Effector CD8-positive, alpha-beta T cell (primary cell): ENCODE results near the gene RIPK4.
"Not testable (repeated sequence)": the region's sequence is repeated elsewhere in the genome, so short reads cannot be mapped to it uniquely, and the experiment has no call there.

Experiments used
- DNase-seq: peaks from one replicate; lab custom pipeline; 2025; lab: John Stamatoyannopoulos, UW

The RIPK4 gene

DNA sequence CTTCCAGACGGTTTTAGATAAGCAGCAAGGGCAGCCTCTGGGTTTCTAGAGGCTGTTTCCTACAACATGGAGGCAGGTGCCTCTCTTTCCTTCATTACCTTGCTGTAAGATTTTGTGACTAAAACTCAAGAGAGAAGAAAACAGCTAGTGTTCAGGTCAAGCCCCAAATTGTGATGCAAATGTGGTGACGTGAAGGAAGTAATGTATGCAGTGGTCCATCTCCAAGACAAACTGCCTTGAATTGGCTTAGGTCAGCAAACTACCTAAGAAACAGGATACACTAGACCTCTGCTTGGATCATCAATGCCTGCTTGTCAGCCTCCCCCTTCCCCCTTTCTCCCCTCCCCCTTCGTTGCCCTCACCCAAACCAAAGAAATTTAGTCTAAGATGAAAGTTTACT is 28.9 kb upstream of the RIPK4 start:
- no peak for DNase-seq

GRCh38 chr21:41794600-41794999 is 27.7 kb upstream of the RIPK4 start:
- DNase-seq = no peak

DNA sequence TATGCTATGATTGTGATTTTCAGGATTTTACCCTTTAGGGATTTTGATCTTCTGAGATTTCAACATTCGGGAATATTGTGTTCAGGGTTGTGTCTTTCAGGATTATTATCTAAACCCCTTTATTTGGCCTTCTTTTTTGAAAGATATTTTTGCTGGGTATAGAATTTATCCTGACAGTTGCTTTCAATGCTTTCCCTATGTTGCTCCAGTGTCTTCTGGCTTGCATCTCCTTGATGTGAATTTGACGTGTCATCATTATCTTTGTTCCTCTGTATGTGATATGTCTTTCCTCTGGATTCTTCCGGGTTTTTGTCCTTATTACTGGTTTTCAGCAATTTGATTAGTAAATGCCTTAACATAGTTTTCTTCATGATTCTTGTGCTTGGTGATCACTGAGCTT is 25.9 kb upstream of the RIPK4 start:
- DNase-seq = no peak

DNA sequence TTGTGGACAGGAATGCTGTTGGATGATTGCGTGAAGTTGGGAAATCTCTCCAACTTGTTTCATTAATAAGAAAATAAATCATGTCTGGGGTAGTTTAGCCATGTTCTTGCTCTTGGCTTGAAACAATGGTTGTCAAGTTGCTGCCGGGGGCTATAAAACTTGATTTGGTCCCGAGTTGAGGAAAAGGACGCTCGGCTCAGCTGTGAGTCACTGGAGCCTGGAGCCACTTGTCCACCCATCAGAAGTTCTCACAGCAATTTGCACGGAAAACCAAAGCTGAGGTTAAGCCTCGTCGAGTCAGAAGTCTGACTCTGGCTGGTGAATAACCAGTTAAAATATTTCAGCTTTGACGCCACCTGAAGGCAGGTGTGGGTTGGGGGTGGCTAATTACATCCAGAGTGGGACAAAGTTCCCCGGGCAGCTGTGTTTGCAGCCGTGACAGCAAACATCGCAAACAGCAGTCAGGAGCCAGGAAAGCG is 19.7 kb upstream of the RIPK4 start:
- no peak for DNase-seq

GRCh38 chr21:41785262-41785661 is 18.4 kb upstream of the RIPK4 start:
- DNase-seq = not testable (repeated sequence)

GRCh38 chr21:41784456-41785102 is 17.7 kb upstream of the RIPK4 start:
- DNase-seq = no peak

DNA sequence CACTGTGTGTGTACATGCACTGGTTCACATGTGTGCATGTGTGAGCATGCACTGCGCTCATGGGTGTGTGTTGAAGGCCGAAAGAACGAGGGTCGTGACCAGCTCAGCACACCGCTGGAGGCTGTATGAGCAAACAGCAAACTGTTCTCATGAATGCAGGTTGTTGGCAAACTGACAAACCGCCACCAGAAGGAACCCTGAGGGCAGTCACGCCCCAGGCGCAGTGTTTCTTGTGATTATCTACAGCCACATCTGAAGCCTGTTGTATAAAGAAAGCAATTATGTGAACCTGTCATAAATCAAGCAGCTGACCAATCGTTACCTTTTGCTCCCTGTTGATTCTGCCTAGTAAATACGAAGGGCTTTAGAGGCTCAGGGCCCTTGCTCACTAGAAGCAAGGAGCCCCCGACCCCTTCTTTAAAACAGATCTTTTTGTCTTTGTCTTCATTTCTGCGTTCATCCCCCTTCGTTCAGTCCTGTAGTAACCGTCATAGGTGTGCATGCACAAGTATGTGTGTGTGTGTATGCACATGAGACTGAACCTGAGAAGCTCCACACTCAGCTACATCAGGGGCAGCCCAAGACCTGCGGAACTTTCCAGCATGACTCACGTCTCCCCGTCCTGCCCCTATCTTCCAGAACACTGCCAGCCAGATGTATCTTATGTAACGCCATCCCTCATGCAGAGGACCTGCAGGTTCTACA is 16.8 kb upstream of the RIPK4 start:
- DNase-seq = no peak

GRCh38 chr21:41781050-41781410 is 14.2 kb upstream of the RIPK4 start:
- no peak for DNase-seq

- no peak for DNase-seq
Measured at GRCh38 chr21:41780337-41781049, 13.6 kb upstream of the RIPK4 start.

GRCh38 chr21:41779659-41780058 is 12.8 kb upstream of the RIPK4 start:
- DNase-seq = no peak

GRCh38 chr21:41778930-41779600 is 12.2 kb upstream of the RIPK4 start:
- DNase-seq = no peak

GRCh38 chr21:41777951-41778815 is 11.3 kb upstream of the RIPK4 start:
- no peak for DNase-seq

DNA sequence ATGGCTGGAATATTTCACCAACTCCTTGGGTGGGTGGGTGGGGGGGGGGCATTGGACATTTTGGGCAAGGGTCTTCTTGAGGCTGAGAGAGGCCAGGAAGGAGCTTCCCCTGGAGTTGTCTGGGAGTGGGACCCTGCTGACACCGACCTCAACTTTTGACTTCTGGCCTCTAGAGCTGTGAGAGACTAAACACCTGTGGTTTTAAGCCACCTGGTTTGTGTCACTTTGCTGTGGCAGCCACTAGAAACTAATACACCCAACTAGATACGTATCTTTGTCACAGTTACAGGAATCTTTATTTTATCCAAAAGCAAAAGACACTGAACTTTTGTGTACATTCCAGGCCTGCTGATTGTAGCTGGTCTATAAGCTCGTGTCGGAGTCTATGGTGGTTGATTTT is 9.9 kb upstream of the RIPK4 start:
- no peak for DNase-seq

DNA sequence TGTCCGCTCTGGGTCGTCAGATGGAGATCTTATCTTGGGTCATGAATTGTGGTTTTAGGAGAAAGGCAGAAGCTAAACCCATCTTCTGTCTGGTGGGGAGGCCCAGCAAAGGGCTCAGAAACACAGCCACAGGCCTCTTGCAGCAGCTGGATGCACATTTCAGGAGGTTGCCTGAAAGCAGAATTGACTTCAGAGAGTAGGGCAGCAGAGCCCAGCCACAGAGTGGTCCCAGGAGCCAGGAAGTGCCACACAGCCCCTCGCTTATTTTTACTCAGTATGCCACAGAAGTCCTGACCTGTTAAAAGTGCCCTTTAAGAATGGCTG is 8.3 kb upstream of the RIPK4 start:
- DNase-seq = no peak

GRCh38 chr21:41774467-41775148 is 7.8 kb upstream of the RIPK4 start:
- no peak for DNase-seq

DNA sequence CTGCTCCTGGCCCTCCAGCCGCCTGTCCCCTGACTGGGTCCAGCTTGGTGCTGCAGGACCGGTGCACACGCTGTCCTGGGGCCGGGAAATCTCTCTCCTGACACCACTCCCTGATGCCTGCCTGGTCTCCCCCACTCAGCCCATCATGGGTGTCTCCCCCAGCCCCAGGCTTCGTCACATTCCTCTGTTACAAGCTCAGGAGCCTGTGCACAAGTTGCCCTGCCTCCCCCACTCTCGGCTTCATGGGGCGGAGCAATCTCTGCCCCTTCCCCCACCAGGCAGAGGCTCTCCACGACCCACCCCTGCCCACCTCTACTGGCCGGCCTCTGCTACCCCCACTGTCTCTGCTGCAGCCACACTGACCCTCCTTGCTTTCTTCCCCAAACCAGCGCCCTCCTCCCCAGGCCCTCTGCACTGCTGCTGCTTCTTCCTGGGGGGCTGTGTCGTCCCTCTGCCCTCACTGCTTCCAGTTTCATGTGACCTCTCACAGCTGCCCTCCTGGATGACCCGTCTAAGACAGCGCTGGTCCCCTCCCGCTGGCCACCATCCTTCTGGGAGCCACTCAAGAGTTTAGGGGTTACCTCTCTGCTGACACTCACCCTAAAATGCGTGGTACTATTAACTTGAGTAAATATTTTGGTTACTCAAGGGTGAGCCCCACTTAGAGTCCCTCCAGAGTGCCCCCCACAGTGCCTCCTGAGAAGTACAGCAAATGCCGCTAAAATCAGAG is 5.7 kb upstream of the RIPK4 start:
- no peak for DNase-seq

GRCh38 chr21:41771625-41771945 is 4.7 kb upstream of the RIPK4 start:
- DNase-seq = no peak

GRCh38 chr21:41770901-41771624 is 4.2 kb upstream of the RIPK4 start:
- no peak for DNase-seq

GRCh38 chr21:41769933-41770332 is 3.1 kb upstream of the RIPK4 start:
- DNase-seq = no peak

- no peak for DNase-seq
Measured at GRCh38 chr21:41769521-41769920, 2.7 kb upstream of the RIPK4 start.
